Measurements from ENCODE around the gene AVL9. TPM values are rescaled to one million over a fixed set of nuclear protein-coding genes. Genes with fewer than 3 reads are reported as not detected.
A peak's percentile ranks its signal among the peaks of the same experiment; 100 is the strongest.

The AVL9 gene
- total and polyA plus RNA-seq, 9 of the 15 experiments (the other 6 are each of a cell fraction or from before 2014, with no cell fraction given), result 6.4 to 66.2 (median 30.1) TPM

GRCh38 chr7:32618470-32618869 lies 123.2 kb downstream of the AVL9 start (continued):
- no peak for TF ChIP-seq DMBX1 (CRISPR knock-in tag; IDR thresholded peaks at IDR 0.05; ENCODE audit: borderline replicate concordance)
- TF ChIP-seq NUFIP1 (IDR thresholded peaks at IDR 0.05; ENCODE audit: partially characterized antibody), result no peak
- TF ChIP-seq XRCC4 (IDR thresholded peaks at IDR 0.05; ENCODE audit: extremely low read depth, insufficient read depth, insufficient read length), result no peak
- no peak for TF ChIP-seq ZNF785 (CRISPR knock-in tag; IDR thresholded peaks at IDR 0.05)
- TF ChIP-seq VEZF1 (CRISPR knock-in tag; IDR thresholded peaks at IDR 0.05), result 0 out of 2 replicates have a peak, but pooled peaks have one; percentile 15
- no peak for TF ChIP-seq DEAF1 (CRISPR knock-in tag; IDR thresholded peaks at IDR 0.05)
- no peak for TF ChIP-seq MIER1 (IDR thresholded peaks at IDR 0.05; ENCODE audit: low read depth)
- TF ChIP-seq BMI1 (IDR thresholded peaks at IDR 0.05; ENCODE audit: low read length), result no peak
- TF ChIP-seq GABPB1 (CRISPR knock-in tag; IDR thresholded peaks at IDR 0.05), result no peak
- no peak for TF ChIP-seq ARNT (IDR thresholded peaks at IDR 0.05)
- TF ChIP-seq CBFA2T3 (IDR thresholded peaks at IDR 0.05), result no peak
- TF ChIP-seq OTX1 (CRISPR knock-in tag; IDR thresholded peaks at IDR 0.05), result no peak
- TF ChIP-seq NFRKB (IDR thresholded peaks at IDR 0.05; ENCODE audit: low read depth), result peak; percentile 67
- 0 out of 2 replicates have a peak, but pooled peaks have one; percentile 6 for TF ChIP-seq JUND (IDR thresholded peaks at IDR 0.05; ENCODE audit: borderline replicate concordance, low read depth, low read length)
- TF ChIP-seq JUND (tag; IDR thresholded peaks at IDR 0.05; ENCODE audit: borderline replicate concordance, low read depth, low read length), result no peak
- TF ChIP-seq YY1 (IDR thresholded peaks at IDR 0.05; ENCODE audit: borderline replicate concordance in 1 of 3, control insufficient read depth in 1 of 3, extremely low read depth in 1 of 3, insufficient read depth in 3 of 3, insufficient read length in 1 of 3, insufficient replicate concordance in 2 of 3, low read depth in 1 of 3, low read length in 2 of 3), result peak in 1 of 3 experiments; percentile 37
- no peak for TF ChIP-seq FUS (optimal IDR thresholded peaks at IDR 0.05; ENCODE audit: low read depth, low read length)
- no peak for TF ChIP-seq CREB3 (tag; conservative IDR thresholded peaks at IDR 0.05; ENCODE audit: low read depth)
- no peak for TF ChIP-seq KLF16 (IDR thresholded peaks at IDR 0.05)
- no peak for TF ChIP-seq ZKSCAN8 (CRISPR knock-in tag; IDR thresholded peaks at IDR 0.05)
- TF ChIP-seq TRIM24 (IDR thresholded peaks at IDR 0.05), result no peak
- no peak for TF ChIP-seq ZNF707 (CRISPR knock-in tag; conservative IDR thresholded peaks at IDR 0.05)
- no peak for TF ChIP-seq ZNF224 (CRISPR knock-in tag; IDR thresholded peaks at IDR 0.05)
- TF ChIP-seq SNAPC5 (CRISPR knock-in tag; IDR thresholded peaks at IDR 0.05), result no peak
- TF ChIP-seq ZNF584 (CRISPR knock-in tag; IDR thresholded peaks at IDR 0.05; ENCODE audit: low read depth), result no peak
- no peak for TF ChIP-seq FOXJ3 (CRISPR knock-in tag; IDR thresholded peaks at IDR 0.05)
- TF ChIP-seq MECOM (CRISPR knock-in tag; IDR thresholded peaks at IDR 0.05), result no peak
- no peak for TF ChIP-seq CC2D1A (IDR thresholded peaks at IDR 0.05)
- no peak for TF ChIP-seq ZC3H8 (IDR thresholded peaks at IDR 0.05)

Measured in K562 (cell line).